GM13977 (cell line): Measurements from ENCODE around the gene ANKRD36.
A peak's percentile ranks its signal among the peaks of the same experiment; 100 is the strongest.
"Not testable (repeated sequence)": the region's sequence is repeated elsewhere in the genome, so short reads cannot be mapped to it uniquely, and the experiment has no call there.

Experiments
- DNase-seq: peaks from one replicate; pipeline ENCODE4 v3.0.0; 2012; ENCODE audit warnings: low spot score
- CTCF ChIP-seq: IDR thresholded peaks from 2 replicates; pipeline ENCODE4 v1.5.1; 2012; ENCODE audit warnings: mild to moderate bottlenecking, control low read depth; ENCODE audit not compliant: insufficient read depth; ENCODE audit errors: extremely low read depth, missing control alignments
- in situ Hi-C: fragments of 300-500 bp; cut with MboI; formaldehyde crosslinking; loops from one replicate; pipeline ENCODE4 v1.12.0; 2022; ENCODE audit warnings: low sequenced_read_pairs, low pct_unique_long_range_greater_than_20kb, mixed read lengths, inconsistent platforms; ENCODE audit not compliant: unreplicated experiment

The ANKRD36 gene

GRCh38 chr2:97113050-97113881 is at the start of gene ANKRD36:
TSS of gene ANKRD36 (plus strand) at chr2:97113153. CDS start at chr2:97113740, 587 bp downstream.
- DNase-seq: peak; percentile 72
- peak; percentile 69 for TF ChIP-seq CTCF
- in situ Hi-C loops: not testable (repeated sequence)

- in situ Hi-C loops, DNase-seq: not testable (repeated sequence)
These were observed 46.9 kb upstream of the ANKRD36 start for GRCh38 chr2:97066030-97066429.

GRCh38 chr2:97067279-97068004 is 45.5 kb upstream of the ANKRD36 start:
- DNase-seq: no peak
- in situ Hi-C loops: no loop called here
- TF ChIP-seq CTCF: no peak

- DNase-seq: no peak
- no peak for TF ChIP-seq CTCF
- in situ Hi-C loops: no loop called here
These were observed 44.9 kb upstream of the ANKRD36 start for GRCh38 chr2:97068074-97068473.

- in situ Hi-C loops, DNase-seq: not testable (repeated sequence)
These were observed 44.2 kb upstream of the ANKRD36 start for GRCh38 chr2:97068722-97069121.

GRCh38 chr2:97070915-97071314 is 42.0 kb upstream of the ANKRD36 start:
- in situ Hi-C loops, DNase-seq: not testable (repeated sequence)

GRCh38 chr2:97077213-97077612 is 35.7 kb upstream of the ANKRD36 start:
- DNase-seq, in situ Hi-C loops: not testable (repeated sequence)

GRCh38 chr2:97080855-97081254 is 32.1 kb upstream of the ANKRD36 start:
- DNase-seq, in situ Hi-C loops: not testable (repeated sequence)

- in situ Hi-C loops, DNase-seq: not testable (repeated sequence)
- TF ChIP-seq CTCF: peak; percentile 2
These were observed 30.7 kb upstream of the ANKRD36 start for GRCh38 chr2:97082206-97082605.

GRCh38 chr2:97083516-97083915 is 29.4 kb upstream of the ANKRD36 start:
- in situ Hi-C loops, DNase-seq: not testable (repeated sequence)

GRCh38 chr2:97085093-97085492 is 27.9 kb upstream of the ANKRD36 start:
- in situ Hi-C loops, DNase-seq: not testable (repeated sequence)

- DNase-seq, in situ Hi-C loops: not testable (repeated sequence)
These were observed 24.2 kb upstream of the ANKRD36 start for GRCh38 chr2:97088706-97089105.

- not testable (repeated sequence) for DNase-seq
These were observed 20.0 kb upstream of the ANKRD36 start for GRCh38 chr2:97092946-97093345.

More at GRCh38 chr2:97092946-97093345, 20.0 kb upstream of the ANKRD36 start:
- in situ Hi-C loops: not testable (repeated sequence)
